Testis (tissue), 2 donors: ENCODE results near the gene TWF2.

Experiments
- POLR2A ChIP-seq: fragments of 450-650 bp; IDR thresholded peaks from one replicate; pipeline ENCODE4 v1.6.1; 2017; ENCODE audit warnings: antibody characterized with exemption, mild to moderate bottlenecking, moderate library complexity
- TF ChIP-seq, protein P1 (sequence below), 3 experiments: fragments of 450-650 bp in 2 of 3; fragments of 200-600 bp in 1 of 3; sonication (generic) in 1 of 3; IDR thresholded peaks; one replicate each; pipeline ENCODE4 v1.5.1; 2016 to 2019; ENCODE audit warnings: antibody characterized with exemption in 3 of 3, mild to moderate bottlenecking in 2 of 3, moderate library complexity in 1 of 3

DNA sequence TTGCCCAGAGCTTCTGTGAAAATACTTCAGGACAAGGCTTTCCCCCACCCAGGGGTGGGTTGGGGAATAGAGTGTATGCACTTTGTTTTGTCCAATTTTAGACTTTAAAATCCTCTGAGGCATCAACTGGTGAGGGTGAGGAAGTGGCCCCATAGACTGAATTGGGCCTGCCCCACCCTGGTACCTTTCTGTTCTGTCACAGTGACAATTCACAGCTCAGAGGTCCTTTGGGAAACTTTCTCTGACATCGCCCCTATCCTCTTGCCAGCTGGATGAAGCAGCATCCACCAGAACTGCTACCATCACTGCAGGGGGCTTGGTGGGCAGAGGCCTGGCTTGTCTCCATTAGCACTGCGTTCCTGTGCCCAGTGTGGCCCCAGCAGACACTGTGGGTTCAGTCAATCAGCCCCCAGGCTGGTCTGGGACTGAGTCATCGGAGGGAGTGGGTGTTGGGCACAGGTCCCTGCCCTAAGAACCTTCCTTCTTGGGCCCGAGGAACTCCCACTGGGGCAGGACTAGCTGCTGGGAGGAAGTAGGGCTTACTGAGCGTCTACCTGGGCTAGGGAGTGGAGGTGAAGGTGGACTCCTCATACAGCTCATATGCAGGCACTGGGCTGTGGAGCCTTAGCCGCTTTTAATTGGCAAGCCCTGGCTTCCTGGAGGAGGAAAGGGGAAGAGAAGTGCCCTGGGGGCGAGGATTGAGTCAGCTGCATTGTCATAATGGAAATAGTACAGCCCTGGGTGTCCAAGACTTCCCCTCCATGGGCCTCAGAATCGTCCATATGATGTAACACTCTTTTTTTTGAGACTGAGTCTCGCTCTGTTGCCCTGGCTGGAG lies 5.1 kb upstream of the TWF2 start:
- TF ChIP-seq, protein P1, sequence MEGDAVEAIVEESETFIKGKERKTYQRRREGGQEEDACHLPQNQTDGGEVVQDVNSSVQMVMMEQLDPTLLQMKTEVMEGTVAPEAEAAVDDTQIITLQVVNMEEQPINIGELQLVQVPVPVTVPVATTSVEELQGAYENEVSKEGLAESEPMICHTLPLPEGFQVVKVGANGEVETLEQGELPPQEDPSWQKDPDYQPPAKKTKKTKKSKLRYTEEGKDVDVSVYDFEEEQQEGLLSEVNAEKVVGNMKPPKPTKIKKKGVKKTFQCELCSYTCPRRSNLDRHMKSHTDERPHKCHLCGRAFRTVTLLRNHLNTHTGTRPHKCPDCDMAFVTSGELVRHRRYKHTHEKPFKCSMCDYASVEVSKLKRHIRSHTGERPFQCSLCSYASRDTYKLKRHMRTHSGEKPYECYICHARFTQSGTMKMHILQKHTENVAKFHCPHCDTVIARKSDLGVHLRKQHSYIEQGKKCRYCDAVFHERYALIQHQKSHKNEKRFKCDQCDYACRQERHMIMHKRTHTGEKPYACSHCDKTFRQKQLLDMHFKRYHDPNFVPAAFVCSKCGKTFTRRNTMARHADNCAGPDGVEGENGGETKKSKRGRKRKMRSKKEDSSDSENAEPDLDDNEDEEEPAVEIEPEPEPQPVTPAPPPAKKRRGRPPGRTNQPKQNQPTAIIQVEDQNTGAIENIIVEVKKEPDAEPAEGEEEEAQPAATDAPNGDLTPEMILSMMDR (IDR thresholded peaks at IDR 0.05), result no peak
- TF ChIP-seq POLR2A, result no peak
